ENCODE data around the gene JADE2. TPM values are rescaled to one million over a fixed set of nuclear protein-coding genes. Genes with fewer than 3 reads are reported as not detected.
"Not testable (repeated sequence)": the region's sequence is repeated elsewhere in the genome, so short reads cannot be mapped to it uniquely, and the experiment has no call there.

The JADE2 gene
- total RNA-seq, 1 donor from 2014 or later = 12.5 TPM

DNA sequence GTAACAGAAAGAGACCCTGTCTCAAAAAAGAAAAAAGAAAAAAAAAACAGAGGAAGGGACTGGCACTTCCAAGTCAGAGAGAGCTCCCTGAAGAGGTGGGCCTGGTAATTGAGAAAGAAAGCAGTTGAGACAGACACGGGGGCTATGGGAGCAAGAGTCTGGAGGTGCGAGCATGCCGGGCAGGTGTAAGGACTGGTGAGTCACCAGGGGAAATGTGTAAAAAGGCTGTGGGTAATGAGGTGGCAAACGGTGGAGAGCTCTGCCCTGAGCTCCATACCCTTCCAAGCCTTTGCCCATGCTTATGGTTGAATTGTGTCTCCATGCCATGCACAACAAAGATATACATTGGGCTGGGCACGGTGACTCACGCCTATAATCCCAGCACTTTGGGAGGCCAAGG is 18.0 kb upstream of the JADE2 start:
- DNase-seq (ENCODE audit: low read depth in 2 of 2) = no peak

DNA sequence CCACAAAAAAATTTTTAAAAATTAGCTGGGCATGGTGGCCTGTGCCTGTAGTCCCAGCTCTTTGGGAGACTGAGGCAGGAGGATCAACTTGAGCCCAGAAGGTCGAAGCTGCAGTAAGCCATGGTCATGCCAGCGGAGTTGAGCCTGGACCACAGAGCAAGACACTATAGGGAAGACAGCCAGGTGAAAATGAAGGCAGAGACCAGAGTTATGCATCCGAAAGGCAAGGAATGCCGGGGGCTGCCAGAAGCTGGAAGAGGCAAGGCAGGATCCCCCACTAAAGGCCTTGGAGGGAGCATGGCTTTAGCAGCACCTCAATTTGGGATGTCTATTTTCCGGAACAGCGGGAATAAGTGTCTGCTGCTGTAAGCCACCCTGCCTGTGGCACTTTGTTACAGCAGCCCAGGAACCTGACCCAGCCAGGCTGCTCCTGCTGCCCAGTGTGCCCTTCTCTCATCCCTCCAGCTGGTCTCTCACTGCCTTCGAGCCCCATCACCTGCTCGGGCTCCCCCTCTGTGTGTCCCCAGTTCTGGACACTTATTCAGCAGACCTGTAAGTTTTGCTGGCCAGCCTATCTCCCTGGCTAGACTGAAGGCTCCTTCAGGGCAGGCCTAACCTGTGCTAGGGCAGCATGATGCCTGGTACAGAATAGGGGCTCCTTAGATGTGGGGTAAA is 16.8 kb upstream of the JADE2 start:
- no peak for DNase-seq (ENCODE audit: low read depth in 2 of 2)

DNA sequence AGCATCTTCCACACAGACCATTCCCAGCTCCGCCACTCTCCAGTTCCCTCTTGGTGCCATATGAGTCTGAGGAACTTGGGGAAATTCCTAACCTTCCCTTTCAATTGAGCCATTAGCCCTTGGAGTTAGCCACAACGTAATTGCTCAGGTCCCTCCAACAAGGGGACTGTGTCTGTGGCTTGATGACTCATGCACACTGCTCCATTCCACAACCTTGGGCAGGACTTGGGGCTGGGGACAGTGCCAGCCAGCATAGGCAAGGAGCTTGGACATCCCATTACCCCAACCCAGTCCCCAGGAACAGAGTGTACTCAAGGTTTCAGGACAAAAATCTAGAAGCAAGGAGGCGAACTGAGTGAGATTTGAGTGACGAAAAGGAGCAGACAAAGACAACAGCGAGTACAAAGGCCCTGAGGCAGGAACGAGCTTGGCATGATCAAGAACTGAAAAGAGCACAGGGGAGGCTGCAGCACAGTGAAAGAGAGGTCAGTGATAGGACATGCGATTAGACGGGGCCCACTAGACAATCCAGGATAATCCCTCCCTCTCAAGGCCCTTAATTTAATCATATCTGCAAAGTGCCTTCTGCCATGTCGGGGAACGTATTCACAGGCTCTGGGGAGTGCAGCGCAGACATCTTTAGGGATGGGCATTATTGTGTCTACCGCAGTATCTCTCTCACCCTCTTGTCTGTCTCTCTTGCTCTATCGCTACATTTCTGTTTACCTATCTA is 16.0 kb upstream of the JADE2 start:
- DNase-seq (ENCODE audit: low read depth in 2 of 2) = no peak

GRCh38 chr5:134510970-134511795 is 14.3 kb upstream of the JADE2 start:
- DNase-seq (ENCODE audit: low read depth in 2 of 2) = peak in 1 of 2 donors; percentile 56

GRCh38 chr5:134511796-134512660 is 13.4 kb upstream of the JADE2 start:
- DNase-seq (ENCODE audit: low read depth in 2 of 2) = no peak

DNA sequence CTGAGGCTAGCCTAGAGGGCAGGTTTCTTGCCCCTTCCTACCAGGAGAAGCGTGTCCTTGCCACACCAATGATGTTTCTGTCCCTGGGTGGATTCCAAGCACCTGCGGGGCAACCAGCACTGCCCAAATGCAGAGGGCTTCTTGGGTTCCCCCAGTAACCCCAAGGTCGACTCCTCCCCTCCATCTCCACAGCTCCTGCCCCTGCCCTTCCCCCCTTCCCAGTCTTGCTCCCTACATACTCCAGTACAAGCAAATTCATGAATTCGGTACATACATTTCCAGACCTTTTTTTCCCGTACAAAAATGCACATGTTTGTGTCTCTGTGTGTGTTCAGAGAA is 12.8 kb upstream of the JADE2 start:
- DNase-seq (ENCODE audit: low read depth in 2 of 2) = no peak

DNA sequence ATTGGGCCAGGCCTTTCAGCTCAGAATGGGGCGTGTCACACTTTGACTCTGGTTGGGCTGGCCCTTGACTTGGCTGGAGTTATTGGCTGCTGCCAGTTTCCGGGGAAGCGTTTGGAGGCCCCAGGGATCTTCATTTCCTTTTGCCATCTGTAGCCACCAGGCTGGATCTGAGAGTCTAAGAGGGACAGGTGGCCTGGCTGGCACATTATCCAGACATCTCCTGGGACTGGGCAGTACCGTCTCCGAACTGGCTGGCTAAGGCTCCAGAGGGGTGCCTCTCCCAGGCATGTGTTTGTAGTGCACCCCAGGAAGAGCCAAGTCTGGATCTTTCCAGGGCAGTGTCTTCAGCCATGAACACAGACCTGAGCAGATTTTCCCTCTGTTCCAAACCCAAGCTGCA is 9.7 kb upstream of the JADE2 start:
- DNase-seq (ENCODE audit: low read depth in 2 of 2) = no peak

DNA sequence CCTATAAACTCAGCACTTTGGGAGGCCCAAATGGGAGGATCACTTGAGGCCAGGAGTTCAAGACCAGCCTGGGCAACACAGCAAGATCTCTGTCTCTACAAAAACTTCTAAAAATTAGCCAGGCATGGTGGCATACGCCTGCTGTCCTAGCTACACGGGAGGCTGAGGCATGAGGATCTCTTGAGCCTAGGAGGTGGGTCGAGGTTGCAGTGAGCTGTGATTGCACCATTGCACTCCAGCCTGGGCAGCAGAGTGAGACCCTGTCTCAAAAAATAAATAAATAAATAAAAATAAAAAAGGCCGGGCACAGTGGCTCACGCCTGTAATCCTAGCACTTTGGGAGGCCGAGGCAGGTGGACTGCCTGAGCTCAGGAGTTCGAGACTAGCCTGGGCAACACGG is 8.5 kb upstream of the JADE2 start:
- not testable (repeated sequence) for DNase-seq (ENCODE audit: low read depth in 2 of 2)

DNA sequence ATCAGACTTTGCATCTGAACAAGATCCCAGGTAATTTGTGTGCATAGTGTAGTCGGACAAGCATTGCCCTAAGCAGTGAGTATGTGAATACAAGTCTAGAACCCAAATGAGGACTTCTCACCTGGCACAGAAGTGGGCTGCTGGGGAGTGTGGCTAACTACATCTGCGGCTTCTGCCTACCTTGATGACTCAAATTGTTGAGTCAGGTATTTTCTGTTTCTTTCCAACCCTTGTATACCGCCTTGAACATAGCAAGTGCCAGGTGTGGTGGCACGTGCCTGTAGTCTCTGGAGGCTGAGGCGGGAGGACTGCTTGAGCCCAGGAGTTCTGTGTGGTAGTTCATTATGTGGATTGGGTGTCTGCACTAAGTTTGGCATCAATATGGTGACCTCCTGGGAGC is 7.9 kb upstream of the JADE2 start:
- no peak for DNase-seq (ENCODE audit: low read depth in 2 of 2)

GRCh38 chr5:134519989-134520388 is 5.5 kb upstream of the JADE2 start:
- DNase-seq (ENCODE audit: low read depth in 2 of 2) = no peak

DNA sequence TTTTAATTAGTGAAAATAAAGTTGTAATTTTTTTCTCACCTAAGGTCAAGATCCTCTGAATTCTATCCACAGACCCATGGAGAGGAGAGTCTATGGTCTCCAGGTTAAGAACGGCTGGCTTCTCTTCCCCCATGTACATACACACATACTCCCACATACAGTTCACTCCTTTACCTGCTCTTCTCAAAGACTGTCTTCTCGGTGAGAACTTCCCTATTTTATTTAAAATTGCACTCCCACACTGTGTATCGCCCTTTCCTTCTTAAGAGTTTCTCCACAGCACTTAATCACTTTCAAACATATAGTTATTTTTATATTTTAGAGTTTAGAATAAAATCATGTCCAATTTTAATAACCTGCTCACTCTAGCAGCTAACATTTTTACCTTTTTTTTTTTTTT is 3.6 kb upstream of the JADE2 start:
- DNase-seq (ENCODE audit: low read depth in 2 of 2) = no peak

DNA sequence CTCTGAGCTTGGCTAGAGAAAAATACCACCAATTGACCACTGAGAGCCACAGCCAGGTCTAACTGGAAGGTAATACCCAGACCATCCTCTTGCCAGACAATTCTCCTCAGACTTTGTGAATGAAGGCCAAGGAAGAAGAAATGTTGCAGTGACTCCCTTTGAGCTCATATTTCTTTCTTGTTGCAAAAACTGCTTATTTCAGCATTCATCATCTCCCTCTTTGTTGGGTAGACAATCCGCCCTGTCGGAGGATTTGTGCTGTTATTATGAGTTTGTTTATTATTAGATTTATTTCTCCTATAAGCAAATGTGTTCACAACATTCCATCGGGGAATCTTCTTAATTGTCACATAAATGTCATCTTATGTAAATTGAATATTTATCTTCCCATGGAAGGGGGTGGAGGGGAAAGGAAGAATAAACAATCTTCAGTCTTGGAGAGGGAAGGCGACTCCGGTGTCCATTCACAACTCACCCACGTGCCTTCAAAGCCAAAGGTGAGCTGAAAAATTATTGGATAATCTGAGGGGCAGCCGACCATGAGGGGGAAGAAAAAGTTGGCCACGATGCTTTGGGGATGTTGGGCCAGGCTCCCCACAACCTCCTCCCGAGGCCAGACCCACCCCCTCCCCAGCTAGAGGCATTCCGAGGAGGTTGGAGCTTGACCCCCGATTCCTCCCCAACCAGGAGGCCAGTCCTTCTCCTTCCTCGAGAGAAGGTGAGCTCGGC is 1.8 kb upstream of the JADE2 start:
- DNase-seq (ENCODE audit: low read depth in 2 of 2) = no peak

GRCh38 chr5:134524272-134524825 is 1.1 kb upstream of the JADE2 start:
- DNase-seq (ENCODE audit: low read depth in 2 of 2) = peak in 1 of 2 donors; percentile 57

GRCh38 chr5:134525683-134526482 is 413 bp downstream of the JADE2 start:
- DNase-seq (ENCODE audit: low read depth in 2 of 2) = peak; percentile 65 to 84

DNA sequence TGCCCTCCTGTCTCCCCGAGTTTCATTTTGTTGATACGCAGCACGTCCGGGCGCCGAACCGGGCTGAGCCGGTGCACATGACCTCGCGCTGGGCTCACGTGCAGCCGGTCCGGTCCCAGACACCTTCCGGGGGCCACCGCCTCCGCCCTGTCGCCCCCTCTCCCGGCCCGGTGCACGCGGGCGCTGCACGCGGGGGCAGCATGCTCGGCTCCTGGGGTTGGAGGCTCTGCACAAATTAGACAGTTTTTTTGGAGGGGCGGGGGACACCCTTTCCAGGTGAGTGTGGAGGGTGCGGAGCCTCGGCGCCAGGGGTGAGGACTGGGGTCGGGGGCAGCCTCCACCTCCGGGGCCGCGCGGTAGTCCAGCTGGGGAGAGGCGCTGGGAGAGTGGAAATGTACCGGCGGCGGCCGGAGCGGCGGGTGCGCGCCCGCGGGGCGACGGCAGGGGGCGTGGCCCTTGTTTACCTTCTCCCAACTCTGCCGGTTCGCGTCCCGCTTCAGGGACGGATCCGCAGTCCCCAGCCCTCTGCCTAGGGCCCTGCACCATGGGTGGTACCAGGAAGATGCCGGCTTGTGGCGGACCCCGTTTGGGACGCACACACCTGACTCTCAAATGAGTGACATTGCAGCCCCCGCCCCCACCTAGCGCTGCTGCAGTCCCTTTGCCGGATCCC is 1.1 kb downstream of the JADE2 start:
- peak; percentile 54 to 77 for DNase-seq (ENCODE audit: low read depth in 2 of 2)

- peak; percentile 36 to 79 for DNase-seq (ENCODE audit: low read depth in 2 of 2)
Measured at GRCh38 chr5:134527156-134527960, 1.9 kb downstream of the JADE2 start.

DNA sequence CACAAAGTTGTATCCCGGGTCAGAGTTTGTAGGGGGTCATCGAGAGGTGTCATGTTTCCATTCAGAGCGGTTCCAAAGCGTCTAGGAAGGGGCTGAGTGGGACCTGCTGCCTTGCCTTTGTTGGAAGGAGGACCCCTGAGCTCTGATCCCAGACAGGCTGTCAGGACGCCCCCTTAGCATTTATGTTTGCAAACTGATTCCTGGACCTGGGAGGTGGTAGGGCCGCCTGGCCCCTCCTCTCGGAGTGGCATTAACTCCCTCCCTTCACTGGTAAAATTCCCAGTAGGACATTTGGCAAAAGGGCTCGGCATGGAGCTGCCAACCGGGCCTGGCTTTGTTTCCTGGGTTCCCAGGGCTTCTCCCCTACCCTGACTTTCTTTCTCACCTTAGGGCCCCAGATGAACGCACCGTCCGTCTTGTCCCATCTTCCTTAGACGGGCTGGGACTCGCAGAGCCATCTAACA is 2.5 kb downstream of the JADE2 start:
- no peak for DNase-seq (ENCODE audit: low read depth in 2 of 2)

DNA sequence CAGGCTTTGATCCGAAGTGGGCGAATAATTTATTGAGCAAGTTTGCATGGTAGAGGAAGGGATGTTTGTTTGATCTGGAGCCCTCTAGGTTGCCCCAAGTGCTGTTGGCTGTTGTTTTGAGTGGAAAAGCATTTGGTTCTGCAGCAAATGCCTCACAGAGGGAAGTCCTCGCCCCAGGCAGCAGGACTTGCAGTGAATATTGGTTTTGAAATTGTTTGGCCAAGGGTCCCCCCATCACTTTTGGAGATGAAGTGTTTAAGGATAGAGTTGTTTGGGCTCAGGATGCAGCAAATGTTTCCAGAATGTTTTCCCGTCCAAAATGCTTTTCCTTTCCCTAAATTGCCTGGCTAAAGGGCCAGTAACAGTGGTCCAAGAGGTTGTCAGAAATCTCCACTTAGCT is 3.1 kb downstream of the JADE2 start:
- DNase-seq (ENCODE audit: low read depth in 2 of 2) = no peak
